Measurements from ENCODE around the gene ANGPT4. TPM values are rescaled to one million over a fixed set of nuclear protein-coding genes. Genes with fewer than 3 reads are reported as not detected.

ANGPT4 gene
- total RNA-seq, 4 donors from 2014 or later = 0.63 to 4.7 (median 1.3) TPM

- H3K27me3 ChIP-seq = no peaks in the 10 kb centered on the region
- 80 to 94% methylated on average over 5 of the region's 5 CpGs for WGBS, 2 donors
- H3K36me3 ChIP-seq = no peaks in the 10 kb centered on the region
- DNase-seq (ENCODE audit: low spot score in 2 of 2) = no peak
- no peak overlapping the region for H3K4me3 ChIP-seq
- no peak overlapping the region for H3K27ac ChIP-seq
- TF ChIP-seq POLR2A (IDR thresholded peaks at IDR 0.05) = no peak
- TF ChIP-seq EP300 (IDR thresholded peaks at IDR 0.05) = no peak
- TF ChIP-seq CTCF (IDR thresholded peaks at IDR 0.05) = no peak
- H3K4me1 ChIP-seq = peaks cover 0 to 19% (median under 1%) of the 10 kb centered on the region in 4 donors
- H3K9me3 ChIP-seq = no peaks in the 10 kb centered on the region
Observed at GRCh38 chr20:921068-921467, 4.9 kb upstream of the ANGPT4 start.

GRCh38 chr20:920311-920710 lies 4.2 kb upstream of the ANGPT4 start:
- H3K9me3 ChIP-seq = no peaks in the 10 kb centered on the region
- 87 to 88% methylated on average over 4 of the region's 4 CpGs for WGBS, 2 donors
- H3K27ac ChIP-seq = no peak overlapping the region
- no peak overlapping the region for H3K4me3 ChIP-seq
- no peak for TF ChIP-seq EP300 (IDR thresholded peaks at IDR 0.05)
- no peak for TF ChIP-seq POLR2A (IDR thresholded peaks at IDR 0.05)
- TF ChIP-seq CTCF (IDR thresholded peaks at IDR 0.05) = no peak
- H3K27me3 ChIP-seq = no peaks in the 10 kb centered on the region
- H3K36me3 ChIP-seq = no peaks in the 10 kb centered on the region
- DNase-seq (ENCODE audit: low spot score in 2 of 2) = no peak
- peaks cover 0 to 25% (median 2%) of the 10 kb centered on the region in 4 donors for H3K4me1 ChIP-seq

- H3K27ac ChIP-seq = no peak overlapping the region
- WGBS, 2 donors = 70 to 76% methylated on average over 5 of the region's 5 CpGs
- H3K36me3 ChIP-seq = no peaks in the 10 kb centered on the region
- H3K4me1 ChIP-seq = peaks cover 0 to 20% (median 2%) of the 10 kb centered on the region in 4 donors
- no peak overlapping the region for H3K4me3 ChIP-seq
- TF ChIP-seq CTCF (IDR thresholded peaks at IDR 0.05) (no peak), EP300 (IDR thresholded peaks at IDR 0.05) (no peak), POLR2A (IDR thresholded peaks at IDR 0.05) (no peak)
- H3K27me3 ChIP-seq = no peaks in the 10 kb centered on the region
- H3K9me3 ChIP-seq = no peaks in the 10 kb centered on the region
- DNase-seq (ENCODE audit: low spot score in 2 of 2) = no peak
Observed at GRCh38 chr20:919491-919916, 3.4 kb upstream of the ANGPT4 start.

- Histone ChIP-seq H3K4me3 (no peak overlapping the region), H3K4me1 (peaks cover 0 to 15% (median 2%) of the 10 kb centered on the region in 4 donors), H3K9me3 (no peaks in the 10 kb centered on the region), H3K36me3 (no peaks in the 10 kb centered on the region), H3K27me3 (no peaks in the 10 kb centered on the region), H3K27ac (no peak overlapping the region)
- no peak for DNase-seq (ENCODE audit: low spot score in 2 of 2)
- 73 to 75% methylated on average over 4 of the region's 4 CpGs for WGBS, 2 donors
- TF ChIP-seq EP300 (IDR thresholded peaks at IDR 0.05) = no peak
- TF ChIP-seq CTCF (IDR thresholded peaks at IDR 0.05) = no peak
- TF ChIP-seq POLR2A (IDR thresholded peaks at IDR 0.05) = no peak
Observed at GRCh38 chr20:917416-917815, 1.3 kb upstream of the ANGPT4 start.

- Histone ChIP-seq H3K4me1 (peaks cover 0 to 21% (median 2%) of the 10 kb centered on the region in 4 donors), H3K4me3 (no peak overlapping the region), H3K36me3 (no peaks in the 10 kb centered on the region), H3K27ac (no peak overlapping the region), H3K9me3 (no peaks in the 10 kb centered on the region), H3K27me3 (no peaks in the 10 kb centered on the region)
- 26 to 27% methylated on average over 5 of the region's 5 CpGs for WGBS, 2 donors
- TF ChIP-seq POLR2A (IDR thresholded peaks at IDR 0.05) (no peak), CTCF (IDR thresholded peaks at IDR 0.05) (no peak), EP300 (IDR thresholded peaks at IDR 0.05) (no peak)
- DNase-seq (ENCODE audit: low spot score in 2 of 2) = no peak
Observed at GRCh38 chr20:916825-917224, 691 bp upstream of the ANGPT4 start.

All from tibial nerve (tissue), 4 donors.